ENCODE results near the gene BST2.

DNA sequence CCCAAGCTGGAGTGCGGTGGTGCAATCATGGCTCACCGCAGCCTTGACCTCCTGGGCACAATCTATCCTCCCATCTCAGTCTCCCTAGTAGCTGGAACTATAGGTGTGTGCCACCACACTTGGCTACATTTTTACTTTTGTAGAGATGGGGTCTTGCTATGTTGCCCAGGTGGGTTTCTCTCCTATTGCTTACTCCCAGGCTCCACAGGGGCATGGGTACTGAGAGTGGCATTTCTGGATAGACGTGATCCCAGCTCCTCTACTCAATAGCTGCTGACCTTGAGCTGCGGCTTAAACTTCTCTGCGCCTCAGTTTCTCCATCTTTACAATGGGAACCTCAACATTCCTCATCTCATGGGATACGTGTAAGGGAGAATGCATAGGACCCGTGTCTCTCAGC lies 26.0 kb upstream of the BST2 start:
- TF ChIP-seq, protein P1, sequence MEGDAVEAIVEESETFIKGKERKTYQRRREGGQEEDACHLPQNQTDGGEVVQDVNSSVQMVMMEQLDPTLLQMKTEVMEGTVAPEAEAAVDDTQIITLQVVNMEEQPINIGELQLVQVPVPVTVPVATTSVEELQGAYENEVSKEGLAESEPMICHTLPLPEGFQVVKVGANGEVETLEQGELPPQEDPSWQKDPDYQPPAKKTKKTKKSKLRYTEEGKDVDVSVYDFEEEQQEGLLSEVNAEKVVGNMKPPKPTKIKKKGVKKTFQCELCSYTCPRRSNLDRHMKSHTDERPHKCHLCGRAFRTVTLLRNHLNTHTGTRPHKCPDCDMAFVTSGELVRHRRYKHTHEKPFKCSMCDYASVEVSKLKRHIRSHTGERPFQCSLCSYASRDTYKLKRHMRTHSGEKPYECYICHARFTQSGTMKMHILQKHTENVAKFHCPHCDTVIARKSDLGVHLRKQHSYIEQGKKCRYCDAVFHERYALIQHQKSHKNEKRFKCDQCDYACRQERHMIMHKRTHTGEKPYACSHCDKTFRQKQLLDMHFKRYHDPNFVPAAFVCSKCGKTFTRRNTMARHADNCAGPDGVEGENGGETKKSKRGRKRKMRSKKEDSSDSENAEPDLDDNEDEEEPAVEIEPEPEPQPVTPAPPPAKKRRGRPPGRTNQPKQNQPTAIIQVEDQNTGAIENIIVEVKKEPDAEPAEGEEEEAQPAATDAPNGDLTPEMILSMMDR (IDR thresholded peaks at IDR 0.05; ENCODE audit: low read length), result no peak
- TF ChIP-seq EZH2 (IDR thresholded peaks at IDR 0.05; ENCODE audit: borderline replicate concordance, low read length), result no peak
